ENCODE results near the gene AUTS2.

Gene AUTS2

DNA sequence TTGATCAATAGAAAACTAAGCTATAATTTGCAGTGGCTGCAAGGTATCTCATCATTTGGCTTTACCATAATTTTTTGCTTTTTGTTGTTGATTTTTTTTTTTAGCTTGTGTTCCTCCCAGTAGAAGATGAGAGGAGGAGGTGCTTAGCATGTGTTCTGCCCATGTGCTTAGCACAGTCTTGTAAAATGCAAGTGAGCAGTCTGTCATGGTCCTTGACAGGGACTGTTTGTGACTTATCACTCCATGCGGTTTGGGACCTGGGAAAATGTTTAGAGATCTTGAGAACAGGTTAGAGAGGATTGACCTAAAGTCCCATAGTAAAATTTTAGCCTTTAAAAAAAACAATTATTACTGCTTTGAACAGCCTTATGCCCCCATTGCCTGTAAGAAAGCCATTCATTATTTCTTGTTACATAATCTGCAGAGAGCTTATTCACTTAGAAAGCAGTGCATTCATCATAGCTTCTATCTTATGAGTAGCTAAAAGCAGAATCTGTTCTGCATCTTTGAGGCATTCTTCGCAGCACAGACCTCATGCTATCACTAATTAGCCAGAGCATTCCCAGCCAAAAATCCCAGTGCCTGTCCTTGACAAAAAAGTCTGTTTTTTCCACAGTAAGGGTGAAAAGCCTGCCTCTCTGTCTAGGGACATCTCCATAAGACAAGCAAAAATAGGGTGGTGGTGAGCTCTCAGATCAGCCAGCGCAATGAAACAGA is 784.9 kb downstream of the AUTS2 start:
- DNase-seq (ENCODE audit: low spot score): no peak

DNA sequence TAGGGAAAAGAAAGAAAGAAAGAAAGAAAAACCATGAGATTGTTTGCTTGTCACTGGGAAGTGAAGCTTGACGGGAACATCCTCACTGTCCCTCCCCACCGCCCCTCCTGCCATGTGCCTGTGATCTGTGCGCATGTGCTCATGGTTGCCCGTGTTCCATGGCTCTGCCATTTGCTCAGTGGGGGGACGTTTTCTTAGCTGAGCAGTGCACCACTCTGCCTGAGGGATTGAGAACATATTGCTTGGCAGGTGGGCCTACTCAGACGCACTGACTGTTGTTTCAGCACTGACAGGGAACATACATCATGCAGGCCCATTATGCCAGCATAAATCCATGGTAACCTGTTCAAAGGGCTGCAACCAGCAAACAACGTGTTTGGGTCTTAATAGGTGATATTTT is 785.7 kb downstream of the AUTS2 start:
- DNase-seq (ENCODE audit: low spot score): no peak

DNA sequence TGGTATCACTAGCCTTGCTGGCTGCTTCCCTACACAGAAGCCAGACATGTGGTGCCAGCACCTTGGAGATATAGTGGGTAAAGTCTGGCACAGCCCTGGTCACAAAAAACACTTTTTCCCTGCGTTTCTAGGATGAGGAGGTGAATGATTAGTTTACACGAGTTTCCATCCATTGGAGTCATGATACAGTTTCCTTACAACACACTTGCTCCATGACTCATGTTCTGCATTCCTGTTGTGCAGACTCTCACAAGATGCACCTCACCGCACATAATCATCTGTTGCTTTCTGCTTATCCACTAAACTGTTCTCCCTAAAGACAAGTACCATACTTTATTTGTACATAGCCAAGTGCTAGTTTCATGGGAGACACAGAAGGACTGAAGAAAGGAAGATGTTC is 786.6 kb downstream of the AUTS2 start:
- peak; percentile 72 for DNase-seq (ENCODE audit: low spot score)

DNA sequence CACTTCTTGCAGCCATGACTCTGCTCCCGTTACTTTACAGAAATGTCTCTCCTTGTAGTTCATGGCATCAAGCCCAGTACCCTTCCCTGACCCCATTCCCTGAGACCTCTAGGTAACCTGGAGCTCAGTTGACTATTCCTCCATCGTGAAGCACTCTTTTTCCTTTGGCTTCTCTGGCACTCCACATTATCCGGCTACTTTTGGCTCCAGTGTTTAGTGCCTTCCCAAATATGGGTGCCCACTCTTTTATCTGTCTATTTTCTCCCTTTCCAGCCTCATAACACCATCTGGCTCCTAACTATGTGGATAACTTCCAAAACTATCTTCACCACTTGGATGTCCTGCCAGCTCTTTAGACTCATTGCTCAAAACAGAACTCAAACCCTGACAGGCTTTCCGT is 788.9 kb downstream of the AUTS2 start:
- no peak for DNase-seq (ENCODE audit: low spot score)

DNA sequence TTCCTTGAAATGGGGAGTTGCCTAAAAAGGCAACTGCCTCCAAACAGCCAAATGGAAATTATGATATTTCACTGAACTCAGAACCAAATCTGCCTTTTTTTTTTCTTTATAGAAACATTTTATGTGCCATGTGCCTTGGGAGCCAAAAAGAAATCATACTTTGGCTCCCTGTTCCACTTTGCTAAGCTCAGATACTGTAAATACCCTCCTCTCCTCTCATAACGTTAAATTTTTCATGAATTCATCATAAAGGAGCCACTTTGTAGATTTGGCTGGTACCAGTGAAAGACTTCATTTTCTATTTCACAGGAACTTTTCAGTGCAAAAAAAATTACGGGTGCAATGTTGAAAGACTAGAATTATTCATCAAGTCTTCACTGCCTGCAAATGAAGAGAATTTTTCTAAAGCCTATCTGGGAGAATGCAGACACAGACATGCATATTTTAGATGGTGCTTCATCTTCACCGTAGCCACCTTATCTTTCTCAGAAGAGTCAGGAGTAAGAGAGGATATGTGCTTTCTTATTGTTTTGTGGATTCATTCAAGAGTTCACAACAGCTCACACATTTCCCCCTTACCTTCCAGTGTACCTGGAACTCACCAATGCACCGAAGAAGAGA is 791.4 kb downstream of the AUTS2 start:
- no peak for DNase-seq (ENCODE audit: low spot score)

DNA sequence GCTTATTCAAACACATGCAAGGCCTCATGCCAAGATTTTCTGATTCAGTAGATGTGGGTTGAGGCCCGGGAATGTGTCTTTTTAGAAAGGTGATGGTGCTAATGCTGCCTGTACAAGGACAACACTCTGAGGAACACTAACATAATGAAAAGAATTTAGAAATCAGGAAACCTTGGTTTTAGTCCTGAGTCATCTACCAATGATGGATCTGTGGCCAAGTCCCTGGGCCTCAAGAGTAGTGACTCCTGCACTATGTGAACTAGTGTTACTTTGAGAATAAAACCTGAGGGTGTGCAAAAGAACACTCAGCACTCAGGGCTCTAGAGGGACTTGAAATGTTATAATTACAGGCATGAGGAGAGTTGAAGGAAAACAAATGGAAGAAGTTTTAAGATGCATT is 792.0 kb downstream of the AUTS2 start:
- peak; percentile 41 for DNase-seq (ENCODE audit: low spot score)

DNA sequence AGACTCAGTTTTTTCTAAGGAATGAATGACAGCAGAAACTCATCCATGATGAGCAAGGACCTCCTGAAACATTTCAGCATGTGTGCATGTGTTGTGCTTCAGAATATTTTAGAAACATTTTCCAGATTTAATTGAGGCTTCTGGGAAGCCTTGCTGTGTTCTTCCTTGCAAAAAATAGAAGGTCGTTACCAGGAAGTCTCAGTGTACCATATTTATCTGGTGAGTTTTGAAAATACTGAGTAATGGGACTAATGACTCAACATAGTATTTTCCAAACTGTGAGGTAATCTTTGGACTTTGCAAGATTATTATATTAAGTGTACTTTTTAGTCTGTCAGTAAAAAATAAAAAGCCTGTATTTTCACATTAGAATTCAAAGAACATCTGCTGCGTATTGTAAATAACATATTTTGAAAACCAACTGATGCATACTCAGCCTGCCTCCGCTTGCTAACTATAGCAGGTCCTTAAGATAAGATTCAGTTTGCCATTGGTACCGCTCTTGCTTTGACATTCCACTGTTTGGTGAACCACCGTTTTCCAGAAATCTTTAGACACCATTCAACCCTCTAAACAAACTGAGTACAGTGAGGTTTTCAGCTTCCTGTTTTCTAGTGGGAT is 794.1 kb downstream of the AUTS2 start:
- DNase-seq (ENCODE audit: low spot score): peak; percentile 47

DNA sequence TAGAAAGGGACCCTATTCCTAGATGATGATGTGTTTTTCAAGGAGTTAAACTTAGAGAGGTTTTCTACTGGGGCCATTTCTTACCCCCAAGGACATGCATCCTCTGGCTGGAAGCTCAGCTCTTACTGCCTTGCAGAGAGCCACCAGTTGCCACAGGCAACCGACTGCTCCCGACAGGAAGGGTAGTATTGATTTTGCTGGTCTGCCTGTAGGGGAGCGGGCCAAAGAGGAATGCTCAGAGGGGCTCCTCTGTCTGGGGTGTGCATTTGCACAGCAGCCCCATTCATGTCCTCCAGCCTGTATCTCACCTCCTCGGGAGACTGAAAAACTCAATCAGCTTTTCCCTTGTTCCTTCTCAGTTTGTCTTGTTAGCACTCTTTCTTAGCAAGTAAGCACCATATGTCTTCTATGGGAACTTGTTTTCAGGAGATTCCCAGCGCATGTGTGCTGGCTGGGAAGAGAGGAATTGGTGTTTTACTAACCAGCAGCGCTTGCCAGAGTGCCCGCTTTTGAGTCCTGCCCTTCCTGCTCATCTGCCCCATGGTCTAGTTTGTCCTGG is 794.7 kb downstream of the AUTS2 start:
- DNase-seq (ENCODE audit: low spot score): no peak

DNA sequence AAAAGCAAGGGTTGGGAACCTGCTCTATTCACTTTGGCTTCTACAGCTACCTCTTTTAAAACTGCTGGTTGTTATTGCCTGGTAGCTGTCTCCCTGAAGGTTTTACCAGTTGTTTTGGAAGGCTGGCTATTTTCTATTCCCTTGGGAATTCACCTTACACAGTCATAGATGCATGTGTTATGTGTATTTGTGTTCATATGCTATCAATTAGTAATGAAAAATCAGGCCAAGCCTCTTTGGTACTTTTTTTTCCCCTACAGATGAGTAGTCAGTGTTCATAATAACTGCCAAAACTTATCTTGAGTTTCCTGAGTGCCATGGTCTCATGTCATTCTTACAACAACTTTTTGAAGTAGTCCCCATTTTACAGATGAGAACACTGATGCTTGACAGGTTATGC is 795.7 kb downstream of the AUTS2 start:
- no peak for DNase-seq (ENCODE audit: low spot score)

DNA sequence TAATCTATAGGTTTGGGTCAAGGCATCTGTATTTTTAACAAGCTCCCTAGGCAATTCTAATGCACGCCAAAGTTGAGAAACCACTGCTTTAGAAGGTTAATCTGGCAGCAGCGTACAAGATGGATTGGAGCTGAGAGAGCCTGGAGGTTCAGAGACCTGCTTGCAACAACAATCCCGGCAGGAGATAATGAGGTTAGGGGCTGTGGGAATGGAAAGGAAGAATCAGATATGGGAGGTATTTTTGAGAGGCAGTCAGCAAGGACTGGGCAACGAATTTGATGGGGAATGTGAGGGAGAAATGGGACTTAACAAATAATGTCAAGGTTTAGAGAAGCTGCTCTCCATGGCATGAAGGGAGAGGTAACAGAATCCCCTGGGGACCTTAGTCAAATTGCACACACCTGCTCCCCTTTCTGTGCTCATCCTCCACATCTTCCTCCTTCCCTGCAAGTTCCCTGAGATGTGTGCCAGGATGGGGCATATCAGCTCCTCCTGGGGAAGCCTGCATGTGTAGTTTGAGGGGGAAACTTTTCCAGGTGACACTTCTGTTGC is 802.6 kb downstream of the AUTS2 start:
- no peak for DNase-seq (ENCODE audit: low spot score)

DNA sequence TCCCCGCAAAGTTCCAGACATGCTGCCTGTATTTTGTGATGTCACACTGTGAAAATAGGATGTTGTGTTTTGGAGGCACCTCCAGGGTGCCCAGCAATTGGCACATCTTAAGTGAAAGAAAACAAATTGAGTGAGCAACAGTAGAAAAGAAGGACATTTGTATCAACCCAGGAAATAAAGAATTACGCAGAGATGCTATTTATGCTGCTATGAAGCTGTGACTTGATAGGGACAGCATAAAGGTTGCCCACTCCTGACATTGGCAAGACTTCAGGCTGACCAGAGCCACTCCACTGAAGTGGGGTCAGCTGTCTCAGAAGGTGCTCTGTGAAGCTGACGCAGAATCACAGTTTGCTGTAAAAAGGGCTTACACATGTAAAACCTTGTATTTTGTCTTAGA is 803.8 kb downstream of the AUTS2 start:
- no peak for DNase-seq (ENCODE audit: low spot score)

DNA sequence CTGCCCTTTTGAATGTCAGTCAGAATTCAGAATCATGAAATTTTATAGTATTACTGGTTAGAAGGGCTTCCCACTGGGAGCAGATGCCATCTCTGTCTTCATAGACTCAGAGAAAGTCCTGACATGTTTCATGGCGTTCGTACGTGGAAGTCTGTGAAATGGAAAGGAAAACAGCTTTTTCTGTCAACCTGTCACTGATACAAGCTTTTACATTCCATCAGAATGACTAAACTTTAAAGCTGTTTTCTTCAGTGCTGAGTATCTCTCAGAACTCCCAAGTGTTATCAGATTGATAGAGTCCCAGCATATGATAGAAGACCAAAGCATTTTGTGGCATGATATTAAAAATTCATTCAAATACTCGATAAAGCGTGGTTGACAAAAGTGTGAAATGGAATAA is 807.0 kb downstream of the AUTS2 start:
- no peak for DNase-seq (ENCODE audit: low spot score)

DNA sequence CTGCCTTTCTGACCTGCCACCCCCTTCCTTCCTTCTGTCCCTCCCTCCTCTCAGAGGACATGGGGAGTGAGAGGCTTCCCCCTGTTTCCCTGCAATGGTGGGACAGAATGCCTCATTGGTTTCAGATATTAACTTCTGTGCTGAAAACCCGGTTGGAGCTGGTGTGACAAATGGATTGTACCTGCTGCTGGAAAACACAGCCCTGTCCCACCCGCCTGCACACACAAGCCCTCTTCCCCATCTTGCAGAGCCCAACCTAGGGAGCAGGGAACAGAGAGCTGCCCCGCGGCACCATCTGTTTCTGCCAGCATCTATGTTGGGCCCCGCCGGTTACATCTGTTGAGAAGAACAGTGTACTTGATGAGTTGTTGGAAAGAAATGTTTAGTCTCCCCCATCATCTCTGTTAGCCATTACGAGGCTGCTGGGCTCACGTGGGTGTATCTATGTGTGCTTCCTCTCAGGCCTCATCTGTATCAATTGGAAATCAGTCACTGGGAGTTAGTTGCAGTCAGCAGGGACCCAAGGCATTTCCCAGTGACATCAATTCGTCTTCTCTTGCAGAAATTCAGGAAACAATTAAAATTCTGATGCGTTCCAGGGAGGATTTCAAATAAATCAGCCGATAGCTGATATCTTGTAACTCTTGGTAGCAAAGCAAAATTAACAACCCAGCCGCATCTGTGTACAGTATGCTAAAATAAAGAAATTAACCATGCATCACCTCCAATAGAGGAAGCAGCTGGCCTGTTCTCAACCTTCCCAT is 808.1 kb downstream of the AUTS2 start:
- DNase-seq (ENCODE audit: low spot score): no peak

DNA sequence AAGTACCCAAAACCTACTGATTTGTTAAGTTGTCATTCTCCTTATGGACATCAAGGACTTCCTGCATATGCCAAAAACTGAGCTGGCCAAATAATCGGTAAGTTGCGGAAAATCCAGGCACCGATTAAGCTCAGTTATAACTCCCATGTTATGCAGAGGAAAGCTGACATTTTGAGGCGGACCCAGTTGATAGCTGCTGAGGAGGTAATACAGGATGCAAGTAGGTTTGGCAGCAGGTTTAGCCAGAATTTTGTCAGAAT is 808.6 kb downstream of the AUTS2 start:
- no peak for DNase-seq (ENCODE audit: low spot score)

DNA sequence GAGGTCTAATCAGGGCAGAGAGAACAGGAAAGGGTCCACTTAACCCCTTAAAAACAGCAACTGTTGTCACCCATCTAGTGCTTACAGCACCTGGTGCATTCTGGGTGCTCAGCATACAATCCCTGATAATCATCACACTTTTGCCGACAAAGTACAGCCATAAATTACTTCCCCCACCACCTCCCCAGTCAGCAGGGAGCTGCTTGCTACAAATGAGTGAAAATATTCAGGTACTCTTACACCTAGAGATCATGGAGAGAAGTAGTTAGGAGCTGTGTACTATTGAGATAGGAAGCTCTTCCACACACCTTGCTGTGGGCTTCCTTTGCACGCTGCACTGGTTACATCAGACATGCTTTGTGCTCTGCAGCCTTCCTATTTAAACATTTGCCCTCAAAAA is 810.2 kb downstream of the AUTS2 start:
- no peak for DNase-seq (ENCODE audit: low spot score)

DNA sequence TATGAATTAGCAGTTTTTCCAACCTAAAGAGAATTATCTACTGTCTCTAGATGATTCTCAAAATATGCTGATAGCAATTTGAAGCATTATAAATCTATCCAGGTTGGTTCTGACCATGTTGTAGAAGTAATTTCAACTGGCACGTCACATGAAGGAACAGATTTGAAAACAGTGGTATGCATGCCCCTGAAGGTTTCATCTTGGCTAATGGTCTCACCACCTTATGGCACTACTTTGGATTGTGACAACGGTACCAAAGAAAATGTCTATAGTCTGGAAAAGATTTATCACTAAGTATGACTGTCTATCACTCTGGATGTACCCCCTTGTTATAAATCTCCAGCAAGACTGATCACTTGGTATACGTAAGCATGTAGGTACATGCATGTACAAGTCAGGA is 810.6 kb downstream of the AUTS2 start:
- DNase-seq (ENCODE audit: low spot score): no peak

DNA sequence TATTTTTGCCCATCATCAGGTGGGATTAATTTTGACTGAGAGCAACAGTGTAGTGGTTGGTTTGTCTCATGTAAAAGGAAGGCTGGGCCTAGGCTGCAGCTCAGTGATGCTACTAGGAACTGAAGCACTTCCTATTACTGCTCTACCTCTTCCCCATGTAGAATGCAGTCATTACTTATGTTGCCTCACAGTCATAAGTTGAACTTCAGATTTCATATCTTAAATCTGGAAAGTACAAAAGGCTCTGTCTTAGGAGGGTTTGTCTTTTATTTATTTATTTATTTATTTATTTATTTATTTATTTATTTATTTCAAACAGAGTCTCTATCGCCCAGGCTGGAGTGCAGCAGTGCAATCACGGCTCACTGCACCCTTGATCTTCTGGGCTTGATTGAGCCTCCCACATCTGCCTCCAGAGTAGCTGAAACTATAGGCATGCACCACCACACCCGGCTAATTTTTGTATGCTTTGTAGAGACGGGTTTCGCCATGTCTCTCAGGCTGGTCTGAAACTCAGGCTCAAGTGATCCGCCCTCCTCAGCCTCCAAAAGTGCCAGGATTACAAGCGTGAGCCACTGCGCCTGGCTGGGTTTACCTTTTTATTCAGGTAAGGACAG is 812.0 kb downstream of the AUTS2 start:
- no peak for DNase-seq (ENCODE audit: low spot score)

DNA sequence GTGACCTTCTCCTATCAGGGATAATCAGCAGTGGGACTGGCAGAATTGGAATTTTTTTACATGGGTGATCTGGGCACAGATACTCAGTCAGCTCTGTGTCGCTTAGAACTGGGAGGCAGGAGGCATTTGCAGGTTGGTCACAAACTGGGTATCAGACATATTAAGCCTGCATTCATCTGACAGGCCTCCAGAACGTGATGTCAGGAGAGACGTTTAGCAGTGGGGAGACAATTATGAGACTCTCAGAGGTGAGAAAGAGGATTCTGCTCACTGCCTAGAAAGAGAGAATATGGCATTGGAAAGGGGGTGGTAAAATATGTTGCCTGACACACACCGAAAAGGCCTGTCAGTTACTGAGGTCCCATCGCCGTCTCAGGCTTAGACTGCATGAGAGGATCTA is 816.1 kb downstream of the AUTS2 start:
- no peak for DNase-seq (ENCODE audit: low spot score)

DNA sequence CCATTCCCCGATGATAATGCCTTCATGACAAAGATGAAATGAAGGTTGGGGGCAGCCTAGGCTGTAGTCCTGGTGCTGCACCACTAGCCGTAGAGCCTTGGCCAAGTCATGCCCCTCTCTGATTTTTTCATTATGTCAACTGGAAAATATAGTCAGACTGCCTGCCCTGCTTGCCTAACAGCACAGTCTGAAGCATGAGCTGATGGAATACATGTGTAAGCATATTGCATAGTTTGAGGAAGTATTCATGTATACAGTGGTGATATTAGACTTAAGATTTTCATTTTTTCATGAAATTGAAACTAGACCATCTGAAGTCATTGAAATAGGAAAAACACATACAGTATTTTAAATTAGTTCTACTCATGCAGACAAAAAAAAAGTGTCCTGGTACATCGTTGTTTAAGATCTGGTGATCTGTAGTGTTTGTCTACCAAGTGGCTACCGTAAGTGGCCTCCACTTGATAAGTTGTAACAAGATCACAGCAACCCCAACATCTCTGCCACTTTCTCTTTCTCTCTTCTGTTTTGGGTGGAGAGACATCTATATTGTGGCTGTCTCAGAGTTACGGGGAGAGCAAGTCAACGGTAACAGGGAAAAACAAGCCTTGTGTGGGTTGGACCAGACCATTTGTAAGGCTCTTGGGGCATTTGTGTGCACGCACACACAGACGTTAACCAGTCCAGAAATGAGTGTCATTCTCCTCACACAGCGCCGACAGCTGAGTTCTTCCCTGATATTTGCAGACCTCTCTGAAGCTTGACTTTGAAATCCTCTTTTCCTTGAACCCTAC is 817.1 kb downstream of the AUTS2 start:
- no peak for DNase-seq (ENCODE audit: low spot score)

DNA sequence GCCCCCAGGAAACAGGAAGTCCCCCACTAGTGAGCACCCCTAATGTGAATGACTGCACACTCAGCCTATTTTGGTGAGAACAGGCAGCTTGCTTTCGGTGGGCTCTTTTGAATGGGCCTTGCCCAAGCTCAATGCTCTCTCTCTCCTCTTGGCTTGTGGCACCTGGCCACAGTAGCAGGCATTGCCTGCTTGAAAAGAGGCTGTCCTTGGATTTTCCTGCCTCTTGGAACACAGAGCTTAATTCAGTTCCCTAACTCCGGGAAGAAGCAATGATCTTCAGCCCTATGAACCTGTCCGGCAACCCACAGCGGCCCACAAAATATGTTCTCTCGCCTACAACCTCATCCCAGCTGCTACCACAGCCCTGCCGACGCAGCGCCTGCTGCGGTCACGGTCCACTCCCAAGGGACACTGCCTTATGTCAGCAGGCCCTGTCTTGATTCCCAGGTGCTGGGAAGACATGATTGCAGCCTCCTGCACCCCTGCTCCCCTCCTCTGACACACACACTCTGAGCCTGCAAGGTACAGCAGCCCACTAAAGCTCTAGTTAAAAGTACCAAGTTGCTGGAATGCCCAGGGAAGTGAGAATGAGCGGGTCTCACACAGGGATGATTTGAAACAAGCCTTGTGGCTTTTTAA is 818.2 kb downstream of the AUTS2 start:
- no peak for DNase-seq (ENCODE audit: low spot score)
